Stimulated activated CD4-positive, alpha-beta T cell treated with anti-CD3 and anti-CD28 coated beads, Interleukin-15, amount 100 ng/mL, for 48 hours (primary cell): ENCODE results near the gene MEGF11.
"Not testable (repeated sequence)": the region's sequence is repeated elsewhere in the genome, so short reads cannot be mapped to it uniquely, and the experiment has no call there.

ENCODE experiments used
- DNase-seq, 2 donors: peaks; one replicate each; pipeline ENCODE4 v3.0.0-alpha.2; 2020; ENCODE audit warnings: low read depth in 2 of 2

MEGF11 gene

DNA sequence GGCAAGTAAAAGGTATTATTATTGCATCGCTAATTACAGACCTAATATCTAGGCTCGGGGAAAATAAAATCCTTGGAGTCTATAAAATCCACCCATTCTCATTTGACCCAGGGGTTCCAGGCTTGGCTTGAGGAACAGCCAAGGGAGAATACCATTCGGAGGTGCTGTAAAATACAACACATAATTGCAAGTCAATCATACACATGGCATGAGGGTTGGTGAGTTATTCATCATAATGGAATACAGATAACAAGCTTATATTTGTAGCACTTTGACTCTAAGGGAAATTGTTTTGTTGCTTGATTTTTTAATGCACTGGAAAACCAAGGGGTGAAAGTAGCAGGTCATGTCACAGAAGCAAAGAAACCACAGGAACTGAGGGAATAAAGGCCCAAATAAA, 23.0 kb upstream of the MEGF11 start:
- DNase-seq: no peak

DNA sequence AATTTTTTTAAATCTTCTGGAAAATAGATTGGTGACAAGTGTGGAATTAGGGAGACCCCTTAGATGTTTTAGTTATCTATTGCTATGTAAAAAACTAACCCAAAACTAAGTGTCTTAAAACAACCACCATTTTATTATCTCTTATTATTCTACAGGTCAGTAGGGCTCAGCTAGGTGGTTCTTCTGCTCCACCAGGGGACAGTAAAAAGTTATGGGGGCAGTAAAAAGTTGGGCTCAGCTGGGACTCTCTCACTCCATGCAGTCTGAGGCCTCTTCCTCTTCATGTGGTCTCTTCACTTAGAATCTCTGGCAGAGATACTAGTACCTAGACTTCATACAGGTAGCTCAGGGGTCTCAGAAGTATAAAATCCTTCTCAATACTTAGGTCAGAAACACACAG, 21.8 kb upstream of the MEGF11 start:
- no peak for DNase-seq

DNA sequence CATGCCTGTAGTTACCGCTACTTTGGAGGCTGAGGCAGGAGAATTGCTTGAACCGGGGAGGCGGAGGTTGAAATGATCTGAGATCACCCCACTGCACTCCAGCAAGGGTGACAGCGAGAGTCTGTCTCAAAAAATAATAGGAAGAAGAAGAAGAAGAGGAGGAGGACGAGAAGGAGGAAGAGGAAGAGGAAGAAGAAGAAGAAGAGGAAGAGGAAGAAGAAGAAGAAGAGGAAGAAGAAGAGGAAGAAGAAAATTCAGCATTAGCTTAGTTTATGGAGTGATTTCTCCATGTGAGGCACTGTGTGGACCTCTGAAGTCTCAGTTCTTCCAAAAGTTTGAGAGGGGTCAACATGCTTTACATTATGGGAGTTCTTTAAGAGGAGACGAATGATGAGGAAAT, 17.4 kb upstream of the MEGF11 start:
- no peak for DNase-seq

DNA sequence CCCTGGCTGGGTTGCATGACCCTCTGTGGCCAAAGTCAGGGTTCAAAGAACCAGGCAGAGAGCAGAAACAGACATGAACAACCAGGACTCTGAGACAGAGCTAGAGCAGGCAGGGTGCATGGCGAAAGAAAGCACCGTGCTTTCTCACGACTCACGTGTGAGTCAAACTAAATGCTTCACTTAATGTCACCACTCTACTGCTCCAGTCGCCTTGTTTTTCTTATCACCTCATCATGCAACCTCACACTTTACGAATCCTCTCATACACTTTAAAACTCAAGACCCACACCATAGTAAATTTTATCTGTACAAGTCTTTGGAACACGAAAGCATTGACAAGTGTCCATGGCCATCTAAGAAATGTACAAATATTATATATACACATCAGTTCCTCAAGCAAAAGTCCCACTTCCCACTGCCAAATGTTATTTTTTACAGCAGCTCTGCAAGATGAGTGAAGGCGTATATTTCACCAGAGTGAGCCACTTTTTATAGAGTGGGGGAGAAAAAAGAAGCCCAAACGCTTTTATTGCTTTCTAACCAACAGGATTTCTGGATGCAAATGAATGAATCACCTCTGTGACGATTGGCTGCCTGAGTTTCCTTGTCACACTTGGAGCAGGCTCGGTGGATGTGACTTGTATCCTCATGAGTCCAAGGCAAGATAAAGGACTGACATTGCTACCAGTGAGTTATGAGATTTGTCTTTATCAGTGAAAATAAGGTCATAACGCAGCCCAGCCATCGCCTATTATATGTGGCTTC, 16.0 kb upstream of the MEGF11 start:
- DNase-seq: no peak

DNA sequence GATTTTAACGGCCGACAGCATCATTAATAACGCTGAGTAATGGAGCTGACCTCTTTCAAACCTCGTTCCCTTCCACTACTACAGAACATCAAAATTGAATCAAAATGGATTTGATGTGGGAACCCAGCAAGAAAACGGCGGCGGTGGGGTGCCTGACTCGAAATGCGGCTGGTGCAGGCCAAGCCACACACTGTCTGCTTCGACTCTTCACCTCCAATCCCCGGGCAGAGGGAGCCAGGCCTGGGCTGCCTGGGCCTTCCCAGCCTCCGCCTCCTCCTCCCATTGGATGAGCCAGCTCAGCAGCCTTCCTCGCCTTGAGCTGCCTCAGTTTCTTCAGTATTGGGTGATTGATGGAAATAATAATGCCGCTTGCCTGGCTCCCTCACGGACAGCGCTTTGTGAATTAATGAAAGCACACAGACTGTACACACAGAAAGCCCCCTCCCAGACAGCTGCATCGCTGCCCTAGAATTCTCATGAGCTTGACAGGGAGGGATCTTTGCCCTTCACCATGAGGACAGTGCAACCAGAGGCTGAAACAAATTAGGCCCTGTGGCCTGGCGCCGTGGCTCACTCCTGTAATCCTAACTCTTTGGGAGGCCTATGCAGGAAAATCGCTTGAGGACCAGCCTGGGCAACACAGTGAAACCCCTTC, 11.4 kb upstream of the MEGF11 start:
- no peak for DNase-seq

DNA sequence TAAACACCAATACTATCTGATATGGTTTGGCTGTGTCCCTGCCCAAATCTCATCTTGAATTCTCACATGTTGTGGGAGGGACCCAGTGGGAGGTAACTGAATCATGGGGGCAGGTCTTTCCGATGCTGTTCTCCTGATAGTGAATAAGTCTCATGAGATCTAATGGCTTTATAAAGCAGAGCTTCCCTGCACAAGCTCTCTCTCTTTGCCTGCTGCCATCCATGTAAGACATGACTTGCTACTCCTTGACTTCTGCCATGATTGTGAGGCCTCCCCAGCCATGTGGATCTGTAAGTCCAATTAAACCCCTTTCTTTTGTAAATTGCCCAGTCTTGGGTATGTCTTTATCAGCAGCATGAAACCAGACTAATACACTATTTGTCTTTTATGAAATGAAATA, 9.3 kb upstream of the MEGF11 start:
- DNase-seq: not testable (repeated sequence)

DNA sequence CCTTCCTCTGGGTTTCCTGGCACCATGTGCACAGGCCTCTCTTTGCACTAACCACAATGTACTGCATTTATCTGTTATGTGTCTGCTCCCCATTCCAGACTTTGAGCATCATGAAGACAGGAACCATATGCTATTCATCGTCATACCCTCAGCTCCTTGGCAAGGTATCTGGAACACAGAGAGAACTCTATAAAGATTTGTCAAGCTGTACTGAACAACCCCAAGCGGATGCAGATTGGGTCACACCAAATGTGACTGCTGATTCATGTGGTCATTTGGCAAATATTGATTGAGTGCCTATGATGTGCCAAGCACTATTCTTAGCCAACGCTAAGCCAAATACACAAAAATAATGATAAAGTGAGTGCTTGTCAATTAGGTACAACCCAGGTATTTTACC, 7.5 kb upstream of the MEGF11 start:
- no peak for DNase-seq

DNA sequence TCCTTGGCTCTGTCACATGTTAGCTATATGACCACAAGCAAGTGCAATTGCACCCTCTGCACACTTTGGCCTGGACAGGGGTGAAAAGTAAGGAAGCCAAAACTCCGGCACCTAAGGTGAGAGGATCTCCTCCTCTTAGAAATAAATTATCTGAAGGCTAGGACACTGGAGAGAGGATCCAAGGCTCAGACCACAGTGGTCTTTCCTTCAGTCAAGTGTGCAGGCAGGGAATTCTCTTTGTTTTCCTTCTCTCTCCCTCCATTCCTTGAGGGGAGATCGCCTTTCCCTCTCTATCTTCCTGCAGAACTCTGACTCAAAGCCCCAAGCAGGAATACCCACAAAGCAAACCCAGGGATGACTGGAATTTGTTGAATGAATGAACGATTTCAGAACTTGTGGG, 3.1 kb upstream of the MEGF11 start:
- no peak for DNase-seq

DNA sequence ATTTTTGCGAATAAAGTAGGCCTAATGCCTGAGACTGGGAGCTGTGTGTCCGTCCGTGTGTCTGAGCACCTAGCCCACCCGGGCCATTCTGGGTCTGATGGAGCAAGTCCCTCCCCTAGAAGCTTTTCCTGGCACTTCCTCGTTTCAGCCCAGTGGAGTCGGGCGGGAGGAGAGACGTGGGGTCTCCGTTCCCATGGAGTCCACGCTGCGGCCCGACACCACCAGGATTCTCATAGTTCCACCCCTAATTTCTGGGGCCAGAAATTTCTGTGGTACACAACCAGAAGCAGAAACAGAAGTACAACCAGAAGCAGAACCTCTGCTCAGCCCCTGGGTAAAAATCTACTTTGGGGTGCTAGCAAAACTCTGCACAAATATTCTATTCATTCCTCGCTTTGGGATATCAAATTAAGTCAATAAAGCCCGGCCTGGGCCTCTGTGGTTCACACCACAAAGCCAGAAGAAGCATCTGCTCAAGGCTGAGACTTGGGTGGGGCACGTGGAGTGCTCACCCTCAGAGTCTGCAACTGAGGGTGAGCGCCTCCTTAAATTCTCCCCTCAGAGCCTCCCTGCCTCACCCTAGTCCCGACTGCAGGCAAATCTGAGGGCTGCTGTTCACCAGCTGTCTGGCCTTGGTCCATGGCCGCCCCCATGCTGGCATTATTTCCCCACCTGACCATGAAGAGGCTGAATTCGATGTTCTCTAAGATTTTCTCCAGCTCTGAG, 1.6 kb upstream of the MEGF11 start:
- DNase-seq: no peak

DNA sequence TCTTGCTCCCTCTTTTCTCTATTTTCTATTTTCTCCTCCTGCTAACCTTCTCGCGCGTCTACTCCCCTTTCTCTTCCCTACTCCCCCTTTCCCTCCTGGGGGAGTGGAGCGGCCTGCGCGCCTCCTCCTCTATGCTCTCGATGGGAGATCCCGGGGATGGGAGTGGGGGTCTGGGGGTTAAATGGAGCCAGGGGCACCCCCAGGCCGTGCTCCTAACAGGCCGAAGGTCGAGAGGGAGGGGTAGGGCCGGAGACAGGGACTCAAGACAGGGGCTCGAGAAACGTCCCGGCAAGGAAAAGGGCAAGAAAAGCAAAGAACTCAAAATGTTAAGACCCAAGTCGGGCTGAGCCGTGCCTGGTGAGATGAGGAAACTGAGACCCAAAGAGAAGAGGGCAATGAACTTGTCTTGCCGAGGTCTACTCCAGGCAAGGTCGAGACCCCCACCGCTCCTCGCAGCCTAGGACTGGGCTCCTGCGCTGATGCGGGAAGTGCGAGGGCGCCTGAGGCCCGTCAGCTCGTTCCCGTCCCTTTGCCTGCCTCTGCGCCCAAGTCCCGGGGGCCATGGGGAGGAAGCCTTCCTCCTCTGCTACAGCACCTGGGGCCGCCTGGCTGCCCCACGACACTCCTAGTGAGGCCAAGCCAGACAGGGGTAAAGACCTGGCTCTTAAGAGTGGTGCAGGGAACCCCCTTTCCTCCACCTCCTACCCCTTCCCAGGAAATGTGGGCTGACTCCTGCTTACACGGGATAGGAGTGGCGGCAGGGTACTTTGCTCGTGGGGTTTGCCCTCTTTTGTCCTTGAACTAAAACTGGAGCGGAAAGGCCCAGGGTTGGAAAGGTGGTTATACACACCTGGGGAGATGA, 770 bp upstream of the MEGF11 start:
- DNase-seq: no peak

DNA sequence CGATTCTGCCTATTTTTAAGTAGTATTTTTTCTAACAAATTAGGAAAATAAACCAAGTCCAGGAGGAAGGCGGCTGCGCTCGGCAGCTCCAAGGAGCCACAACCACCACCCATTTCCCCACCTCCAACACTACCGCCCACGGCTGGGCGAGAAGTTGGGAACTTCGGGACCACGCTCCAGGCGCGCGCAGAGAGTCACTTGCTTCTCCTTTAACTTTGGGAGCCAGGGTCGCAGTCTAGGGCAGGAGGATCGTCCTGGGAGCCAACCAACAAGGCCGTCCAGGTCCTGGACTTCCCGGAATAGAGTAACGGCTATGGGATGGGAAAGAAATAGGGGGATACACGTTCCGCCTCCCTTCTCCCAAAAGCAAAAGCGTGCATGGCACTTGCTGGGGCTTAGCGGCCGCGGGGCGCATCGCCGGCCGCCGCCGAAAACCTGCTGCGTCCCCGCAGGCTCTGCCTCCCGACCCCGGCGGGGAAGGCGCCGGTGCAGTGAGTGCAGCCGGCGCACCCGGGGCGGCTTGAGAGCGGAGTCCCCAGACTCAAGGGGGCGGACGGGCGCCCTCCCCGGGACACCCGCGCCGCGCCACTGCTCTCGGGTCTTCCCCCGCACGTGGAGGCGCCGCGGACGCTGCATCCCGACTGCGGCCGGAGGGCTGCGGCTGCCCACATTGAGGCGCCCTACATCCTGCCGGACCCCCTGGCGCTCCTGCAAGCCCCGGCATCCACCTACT, 699 bp downstream of the MEGF11 start:
- DNase-seq: peak in 1 of 2 donors; percentile 13

DNA sequence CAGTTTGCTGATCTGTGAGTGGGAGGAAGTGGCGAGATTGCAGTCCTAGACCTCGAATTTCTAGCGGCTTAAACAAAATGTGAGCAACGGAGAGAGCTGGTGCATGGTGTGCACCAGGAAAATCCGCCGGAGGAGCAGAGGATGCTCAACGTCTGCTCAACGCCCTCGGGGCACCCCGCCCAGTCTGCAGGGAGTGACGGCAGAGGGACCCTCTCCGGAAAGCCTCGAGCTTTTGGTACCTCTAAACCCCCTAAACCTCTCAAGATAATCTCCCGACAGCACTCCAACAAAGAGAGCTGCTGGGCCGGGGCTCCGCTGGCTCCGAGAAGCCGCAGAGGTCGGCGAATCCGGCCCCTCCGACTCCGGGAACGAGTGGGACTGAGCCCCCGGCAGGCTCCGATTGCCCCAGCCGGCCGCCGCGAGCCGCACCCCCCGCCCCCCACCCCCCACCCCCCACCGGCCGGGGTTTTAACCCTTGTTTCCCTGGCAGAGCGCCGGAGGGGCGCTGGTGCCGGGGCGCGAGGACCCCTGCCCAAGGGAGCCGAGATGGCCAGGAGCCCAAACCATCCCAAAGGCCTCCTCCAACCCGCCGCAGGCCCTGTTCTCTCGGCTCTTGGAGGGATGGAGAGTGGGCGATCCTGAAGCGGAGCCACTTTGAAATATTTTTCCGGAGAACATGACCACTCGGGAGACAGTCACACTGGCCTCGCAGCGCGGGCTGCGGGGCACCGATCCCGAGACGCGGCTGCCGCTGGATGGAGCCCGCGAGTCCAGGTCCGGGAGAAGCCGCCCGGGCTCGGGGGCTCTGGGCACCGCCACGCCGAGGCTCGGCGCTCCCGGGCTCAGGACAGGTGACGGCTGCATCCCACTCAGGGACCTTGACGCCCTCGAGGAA, 1.5 kb downstream of the MEGF11 start:
- DNase-seq: peak in 1 of 2 donors; percentile 27

DNA sequence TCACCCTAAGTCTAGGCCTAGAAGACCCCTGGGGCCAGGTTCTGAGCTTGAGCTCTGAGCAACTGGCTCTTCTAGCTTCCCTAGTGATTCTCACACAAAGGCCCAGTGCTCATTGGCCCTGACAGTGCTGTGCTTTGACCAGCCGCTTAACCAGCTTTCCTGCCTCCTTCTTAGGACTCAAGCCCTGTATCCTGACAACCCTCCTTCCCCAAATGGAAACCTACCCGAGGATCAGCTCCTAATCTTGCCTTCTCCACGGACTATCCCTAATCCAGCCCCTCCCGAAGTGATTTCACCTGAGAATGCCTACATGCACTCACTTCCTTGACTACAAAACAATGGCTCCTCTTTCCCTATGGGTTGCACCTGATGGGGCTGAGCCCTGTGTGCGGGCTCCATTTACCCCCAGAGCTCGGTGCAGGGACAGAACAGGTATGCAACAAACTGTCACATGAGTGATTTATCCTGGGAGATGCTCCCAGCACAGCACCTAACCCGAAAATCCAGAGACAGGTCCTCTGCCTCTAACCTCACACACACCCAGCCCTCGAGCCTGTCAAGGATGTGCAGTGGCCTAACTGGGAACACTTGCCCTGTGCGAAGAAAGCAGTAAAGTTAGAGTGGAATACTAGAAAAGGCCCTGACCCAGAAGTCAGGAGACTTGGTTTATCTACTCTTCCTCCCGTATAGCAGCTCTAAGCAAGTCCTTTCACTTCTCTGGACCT, 2.3 kb downstream of the MEGF11 start:
- no peak for DNase-seq

DNA sequence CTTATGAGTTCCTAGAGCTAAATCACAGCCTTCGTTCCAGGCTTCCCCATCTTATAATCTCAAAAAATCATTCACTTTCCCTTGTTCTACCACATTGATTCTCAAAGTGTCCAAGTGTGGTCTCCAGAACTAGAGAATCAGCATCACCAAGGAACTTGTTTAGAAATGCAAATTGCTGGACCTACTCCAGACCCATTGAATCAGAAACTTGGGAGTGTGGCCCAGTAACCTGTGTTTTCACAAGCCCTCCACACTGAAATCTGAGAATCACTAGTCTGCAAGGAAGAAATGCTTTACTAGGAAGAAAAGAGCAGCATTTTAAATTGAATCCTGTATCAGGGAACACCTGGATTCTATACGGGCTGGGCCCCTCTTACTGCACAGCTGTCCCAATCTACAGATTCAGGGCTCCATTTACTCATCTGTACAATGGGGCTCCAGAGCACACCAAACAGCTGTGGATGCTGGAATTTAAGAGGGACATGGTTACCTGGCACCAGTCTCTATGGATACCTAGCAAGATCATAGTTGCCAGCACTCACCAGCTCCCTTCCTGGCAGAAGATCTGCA, 3.9 kb downstream of the MEGF11 start:
- DNase-seq: no peak

DNA sequence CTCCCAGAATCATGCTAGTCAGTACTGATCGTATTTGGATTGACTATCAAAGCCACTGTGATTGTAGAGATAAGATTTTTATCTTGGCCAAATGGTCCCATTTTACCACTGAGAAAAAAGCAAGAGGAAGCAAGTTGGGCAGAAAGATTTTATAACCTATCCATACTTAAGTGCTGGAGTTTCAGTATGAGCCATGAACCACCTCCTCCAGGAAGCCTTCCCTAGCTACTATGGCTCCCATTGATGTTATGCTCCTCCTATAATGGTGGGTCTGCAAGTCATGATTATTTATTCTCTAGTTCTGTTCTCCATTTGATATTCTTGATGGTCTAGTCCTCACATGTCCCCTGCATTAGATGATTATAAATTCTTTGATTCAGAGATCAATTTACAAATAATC, 6.6 kb downstream of the MEGF11 start:
- DNase-seq: no peak

DNA sequence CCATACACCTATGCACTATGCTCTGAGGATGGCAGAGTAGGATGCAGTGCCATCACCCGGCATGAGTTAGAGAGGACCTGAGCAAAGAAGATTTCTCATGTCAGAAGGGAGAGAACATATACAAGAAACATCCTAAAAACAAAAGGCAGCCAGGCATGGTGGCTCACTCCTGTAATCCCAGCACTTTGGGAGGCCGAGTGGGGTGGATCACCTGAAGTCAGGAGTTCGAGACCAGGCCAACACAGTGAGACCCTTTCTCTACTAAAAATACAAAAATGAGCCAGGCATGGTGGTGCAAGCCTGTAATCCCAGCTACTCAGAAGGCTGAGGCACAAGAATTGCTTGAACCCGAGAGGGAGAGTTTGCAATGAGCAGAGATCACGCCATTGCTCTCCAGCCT, 7.7 kb downstream of the MEGF11 start:
- DNase-seq: not testable (repeated sequence)

DNA sequence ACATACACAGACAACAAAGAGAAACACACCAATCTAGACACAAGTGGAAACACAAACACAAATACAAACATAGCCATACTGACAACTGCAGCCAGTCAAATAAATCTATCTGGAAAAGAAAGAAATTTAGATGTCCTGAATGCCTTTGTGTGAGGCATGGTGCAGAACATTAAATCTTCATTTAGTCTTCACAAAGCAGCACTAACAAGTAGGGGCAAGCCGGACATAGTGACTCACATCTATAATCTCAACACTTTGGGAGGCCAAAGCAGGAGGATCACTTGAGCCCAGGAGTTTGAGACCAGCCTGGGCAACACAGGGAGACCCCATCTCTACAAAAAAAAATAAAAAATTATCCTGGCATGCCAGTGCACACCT, 11.7 kb downstream of the MEGF11 start:
- no peak for DNase-seq

DNA sequence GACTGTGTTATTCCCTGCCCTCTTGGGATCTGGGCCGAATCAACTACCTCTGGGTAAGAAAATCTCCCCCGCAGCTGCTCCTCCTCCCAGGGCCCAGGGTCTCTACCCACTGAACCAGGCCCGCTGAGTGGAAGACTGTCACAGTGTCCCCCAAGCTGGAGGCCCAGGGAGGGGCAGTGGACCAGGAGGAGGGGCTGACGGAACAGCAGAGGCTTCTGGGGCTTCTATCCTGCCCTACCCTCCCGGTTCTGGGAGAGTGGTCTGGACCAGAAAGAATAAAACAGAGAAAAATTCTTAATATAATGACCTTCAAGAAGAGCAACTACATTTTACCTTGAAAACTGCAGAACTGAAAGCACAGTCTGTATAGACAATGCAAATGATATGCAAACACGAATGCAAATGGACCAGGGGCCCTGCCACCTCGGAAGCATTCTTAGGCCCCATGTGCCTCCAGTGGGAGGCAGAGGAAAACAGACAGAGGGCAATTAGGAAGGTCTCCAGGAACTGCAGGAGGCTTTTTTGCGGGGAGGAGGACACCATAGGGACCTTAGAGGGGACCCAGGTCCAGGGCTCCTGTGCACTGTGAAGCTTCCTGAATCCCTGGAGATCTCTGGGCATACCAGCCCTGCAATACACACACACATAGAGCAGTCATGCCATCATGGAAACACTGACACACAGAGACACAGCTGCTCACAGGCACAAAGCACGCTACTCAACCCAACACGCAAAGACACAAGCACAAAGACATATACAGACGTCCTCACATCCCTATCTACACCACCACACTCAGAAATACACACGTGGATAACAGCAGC, 12.3 kb downstream of the MEGF11 start:
- no peak for DNase-seq
